ENCODE results near the gene PANX1.

The PANX1 gene

GRCh38 chr11:94218372-94218771 lies 89.7 kb downstream of the PANX1 start:
- Histone ChIP-seq H3K4me3 (ENCODE audit: low read length) (no peak overlapping the region), H3K4me1 (ENCODE audit: control insufficient read depth, insufficient read depth, low read length) (no peaks in the 10 kb centered on the region), H3K9me3 (replicated peaks; ENCODE audit: low read length) (peaks cover 7% of the 10 kb centered on the region), H3K4me2 (ENCODE audit: low read length) (no peak overlapping the region), H3K27me3 (ENCODE audit: control insufficient read depth, insufficient read depth, low read length) (no peaks in the 10 kb centered on the region), H3K9ac (ENCODE audit: low read depth, low read length) (no peak overlapping the region), H3K36me3 (ENCODE audit: insufficient read depth, low read length) (no peaks in the 10 kb centered on the region)

- H3K36me3 ChIP-seq (ENCODE audit: insufficient read depth, low read length): no peaks in the 10 kb centered on the region
- H3K4me1 ChIP-seq (ENCODE audit: control insufficient read depth, insufficient read depth, low read length): no peaks in the 10 kb centered on the region
- H3K4me2 ChIP-seq (ENCODE audit: low read length): no peak overlapping the region
- no peak overlapping the region for H3K4me3 ChIP-seq (ENCODE audit: low read length)
- peaks cover 7% of the 10 kb centered on the region for H3K9me3 ChIP-seq (replicated peaks; ENCODE audit: low read length)
- H3K27me3 ChIP-seq (ENCODE audit: control insufficient read depth, insufficient read depth, low read length): no peaks in the 10 kb centered on the region
- no peak overlapping the region for H3K9ac ChIP-seq (ENCODE audit: low read depth, low read length)
These were observed 91.1 kb downstream of the PANX1 start for GRCh38 chr11:94219771-94220170.

GRCh38 chr11:94224078-94224477 lies 95.4 kb downstream of the PANX1 start:
- H3K27me3 ChIP-seq (ENCODE audit: control insufficient read depth, insufficient read depth, low read length): no peaks in the 10 kb centered on the region
- no peak overlapping the region for H3K4me3 ChIP-seq (ENCODE audit: low read length)
- no peak overlapping the region for H3K9ac ChIP-seq (ENCODE audit: low read depth, low read length)
- no peaks in the 10 kb centered on the region for H3K4me1 ChIP-seq (ENCODE audit: control insufficient read depth, insufficient read depth, low read length)
- peaks cover 3% of the 10 kb centered on the region for H3K9me3 ChIP-seq (replicated peaks; ENCODE audit: low read length)
- H3K4me2 ChIP-seq (ENCODE audit: low read length): no peak overlapping the region
- H3K36me3 ChIP-seq (ENCODE audit: insufficient read depth, low read length): no peaks in the 10 kb centered on the region
